ENCODE measurements around the gene GPRC5B.

The GPRC5B gene

DNA sequence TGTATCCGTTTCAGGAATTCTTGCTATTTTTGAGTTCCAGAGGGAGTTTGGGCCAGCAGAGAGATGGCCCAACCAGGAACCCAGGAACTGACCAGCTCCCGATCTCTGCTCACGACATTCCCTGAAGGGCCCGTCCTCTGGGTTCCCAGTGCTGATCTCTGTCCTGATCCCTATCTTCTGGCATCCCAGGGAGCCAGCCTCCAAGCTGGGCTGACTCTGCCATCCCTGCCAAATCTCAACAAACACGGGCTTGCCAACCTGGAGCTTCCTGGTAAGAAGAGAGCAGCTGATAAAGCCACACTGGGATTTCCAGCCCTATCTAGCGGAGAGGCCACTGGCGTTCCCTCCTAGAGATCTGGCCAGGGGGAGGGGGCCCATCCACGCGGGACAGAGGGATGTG is 16.2 kb downstream of the GPRC5B start:
- DNase-seq: no peak

DNA sequence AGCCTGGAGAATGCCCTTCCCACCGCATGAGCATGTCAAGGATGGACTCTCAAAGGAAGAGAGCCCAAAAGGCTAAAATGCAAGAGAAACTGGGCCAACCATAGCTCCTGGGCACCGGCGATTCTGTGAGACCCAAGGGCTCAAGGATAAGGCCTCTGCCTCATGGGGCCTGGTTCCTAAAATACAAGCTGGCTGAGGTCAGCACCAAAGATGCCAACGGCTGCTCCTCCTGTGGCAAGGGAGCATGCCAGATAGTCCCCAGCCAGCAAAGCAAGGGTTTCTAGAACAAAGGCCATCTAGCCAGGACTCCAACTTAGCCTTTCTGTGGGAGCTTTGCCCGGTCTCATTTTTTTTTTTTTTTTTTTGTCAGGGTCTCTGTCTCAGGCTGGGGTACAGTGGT is 20.1 kb downstream of the GPRC5B start:
- DNase-seq: no peak

DNA sequence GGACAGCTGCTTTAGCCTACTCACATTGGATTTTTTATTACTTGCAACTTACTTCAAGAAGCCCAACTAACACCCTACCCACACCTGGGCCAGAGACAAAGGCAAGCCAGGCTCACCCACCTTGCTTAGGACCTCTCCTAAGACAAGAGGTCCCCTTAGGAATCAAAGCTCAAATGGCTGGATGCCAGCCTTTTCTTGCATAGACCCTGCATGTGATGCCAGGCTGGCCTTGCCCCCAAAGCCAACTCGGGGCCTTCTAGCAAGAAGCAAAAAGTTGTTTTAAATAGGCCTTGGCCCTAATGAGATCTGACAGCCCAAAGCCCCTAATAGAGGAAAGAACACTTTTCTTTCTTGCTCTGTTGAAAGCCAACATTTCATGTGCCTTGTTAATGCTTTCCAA is 20.7 kb downstream of the GPRC5B start:
- no peak for DNase-seq

DNA sequence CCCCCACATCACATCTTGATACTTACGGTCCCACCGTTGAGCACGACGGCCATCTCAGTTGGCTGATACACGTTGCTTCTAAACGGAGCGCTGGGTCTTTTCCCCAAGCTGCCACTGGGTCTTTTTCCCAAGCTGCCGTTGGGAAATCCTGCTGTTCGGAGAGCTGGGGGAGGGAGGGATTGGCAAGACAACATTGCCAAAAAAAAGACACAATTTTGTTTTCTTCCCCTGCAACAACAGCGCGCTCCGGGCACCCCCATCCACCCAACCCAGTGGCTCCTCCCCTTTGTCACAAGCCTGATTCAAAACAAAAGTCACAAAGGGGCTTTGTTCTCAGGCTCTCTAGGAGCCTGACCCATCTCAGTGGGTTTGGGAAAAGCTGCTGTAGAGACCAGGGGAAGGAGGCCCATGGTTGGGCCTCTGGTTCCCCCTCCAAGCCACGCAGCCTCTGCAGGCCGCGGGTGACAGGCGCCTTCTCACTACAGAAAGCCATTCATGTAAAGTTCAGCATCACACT is 22.8 kb downstream of the GPRC5B start:
- DNase-seq: no peak

- no peak for DNase-seq
Measured at GRCh38 chr16:19861133-19861532, 23.5 kb downstream of the GPRC5B start.

- no peak for DNase-seq
Measured at GRCh38 chr16:19860166-19861041, 24.2 kb downstream of the GPRC5B start.

GRCh38 chr16:19859603-19860002 is 25.0 kb downstream of the GPRC5B start:
- DNase-seq: no peak

GRCh38 chr16:19859166-19859565 is 25.5 kb downstream of the GPRC5B start:
- no peak for DNase-seq

- no peak for DNase-seq
Measured at GRCh38 chr16:19858340-19859018, 26.2 kb downstream of the GPRC5B start.

GRCh38 chr16:19857593-19858339 is 26.9 kb downstream of the GPRC5B start:
- no peak for DNase-seq

DNA sequence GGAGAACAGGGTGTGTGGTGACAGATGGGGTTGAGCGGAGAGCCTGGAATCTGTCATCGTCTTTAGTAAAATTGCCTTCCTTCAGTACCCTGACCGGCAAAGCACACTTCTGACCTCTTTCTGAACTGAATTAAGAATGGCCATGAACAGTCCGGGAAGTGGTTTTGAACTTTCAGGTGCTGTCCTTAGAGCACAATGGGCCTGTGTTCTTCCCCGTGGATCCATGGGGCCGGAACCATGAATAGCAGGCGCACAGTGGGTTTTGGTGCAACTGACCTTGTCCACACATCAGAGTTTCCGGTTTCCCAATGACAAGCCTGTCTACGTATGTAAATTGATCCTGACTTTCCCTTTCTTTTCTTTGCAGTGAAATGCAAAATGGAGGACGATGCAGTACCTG is 28.5 kb downstream of the GPRC5B start:
- no peak for DNase-seq

DNA sequence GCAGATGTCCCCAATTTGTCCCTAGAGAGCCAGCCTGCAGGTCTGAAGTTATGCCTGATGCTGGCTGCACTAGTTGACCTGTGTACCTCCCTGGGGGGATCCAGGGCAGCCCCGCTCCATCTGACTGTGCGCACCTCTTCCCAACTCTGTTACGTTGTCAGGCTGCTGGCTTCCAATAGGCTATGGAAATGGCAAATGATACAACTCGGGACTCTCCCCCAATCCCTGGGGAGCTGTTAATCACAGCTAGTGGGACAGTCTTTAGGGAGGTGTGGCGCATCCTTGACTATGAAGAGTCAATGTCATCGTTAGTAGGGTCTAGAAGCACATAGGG is 30.1 kb downstream of the GPRC5B start:
- DNase-seq: no peak

DNA sequence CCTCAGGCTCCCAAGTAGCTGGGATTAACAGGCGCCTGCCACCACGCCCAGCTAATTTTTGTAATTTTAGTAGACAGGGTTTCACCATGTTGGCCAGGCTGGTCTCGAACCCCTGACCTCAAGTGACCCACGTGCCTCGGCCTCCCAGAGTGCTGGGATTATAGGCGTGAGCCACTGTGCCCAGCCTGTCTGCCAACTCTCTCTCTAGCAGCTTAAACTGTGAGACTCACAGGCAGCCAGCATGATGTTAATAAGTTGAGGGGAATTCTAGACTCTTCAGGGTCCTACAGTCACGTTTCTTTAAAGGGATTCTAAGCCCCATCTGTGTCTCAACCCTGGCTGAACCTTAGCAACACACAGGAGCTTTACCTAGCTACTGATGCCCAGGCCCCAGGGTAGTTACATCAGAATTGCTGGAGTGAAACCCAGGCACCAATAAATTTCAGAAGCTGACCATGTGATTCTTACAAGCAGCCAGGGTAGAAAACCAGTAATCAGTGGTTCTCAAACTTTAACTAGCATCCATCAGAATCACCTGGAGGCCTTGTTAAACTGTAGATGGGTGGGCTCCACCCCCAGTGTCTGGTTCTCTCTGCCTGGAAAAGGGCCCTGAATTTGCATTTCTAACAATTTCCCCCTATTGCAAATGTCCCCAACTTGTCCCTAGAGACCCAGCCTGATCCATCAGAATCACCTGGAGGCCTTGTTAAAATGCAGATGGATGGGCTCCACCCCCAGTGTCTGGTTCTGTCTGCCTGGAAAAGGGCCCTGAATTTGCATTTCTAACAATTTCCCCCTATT is 30.7 kb downstream of the GPRC5B start:
- no peak for DNase-seq

- DNase-seq: no peak
Measured at GRCh38 chr16:19853132-19853741, 31.4 kb downstream of the GPRC5B start.

DNA sequence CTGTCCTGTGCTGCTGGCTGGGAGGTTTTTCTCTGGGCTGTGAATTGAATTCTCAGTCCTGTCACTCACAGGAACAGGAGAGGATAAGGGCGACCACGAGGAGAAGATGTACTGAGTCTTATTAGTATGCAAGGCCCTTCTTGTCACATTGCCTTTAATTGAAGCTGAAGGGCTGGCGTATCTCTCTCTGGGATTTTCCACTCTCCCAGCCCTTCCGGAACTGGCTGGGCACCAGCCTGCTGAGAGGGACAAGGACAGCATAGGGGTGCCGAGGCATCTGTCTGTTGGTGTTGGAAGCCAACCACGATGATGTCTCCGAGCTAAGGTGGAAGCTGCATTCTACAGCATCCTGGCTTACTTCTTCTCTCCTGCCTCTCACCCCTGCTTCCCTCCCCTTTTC is 33.2 kb downstream of the GPRC5B start:
- no peak for DNase-seq

DNA sequence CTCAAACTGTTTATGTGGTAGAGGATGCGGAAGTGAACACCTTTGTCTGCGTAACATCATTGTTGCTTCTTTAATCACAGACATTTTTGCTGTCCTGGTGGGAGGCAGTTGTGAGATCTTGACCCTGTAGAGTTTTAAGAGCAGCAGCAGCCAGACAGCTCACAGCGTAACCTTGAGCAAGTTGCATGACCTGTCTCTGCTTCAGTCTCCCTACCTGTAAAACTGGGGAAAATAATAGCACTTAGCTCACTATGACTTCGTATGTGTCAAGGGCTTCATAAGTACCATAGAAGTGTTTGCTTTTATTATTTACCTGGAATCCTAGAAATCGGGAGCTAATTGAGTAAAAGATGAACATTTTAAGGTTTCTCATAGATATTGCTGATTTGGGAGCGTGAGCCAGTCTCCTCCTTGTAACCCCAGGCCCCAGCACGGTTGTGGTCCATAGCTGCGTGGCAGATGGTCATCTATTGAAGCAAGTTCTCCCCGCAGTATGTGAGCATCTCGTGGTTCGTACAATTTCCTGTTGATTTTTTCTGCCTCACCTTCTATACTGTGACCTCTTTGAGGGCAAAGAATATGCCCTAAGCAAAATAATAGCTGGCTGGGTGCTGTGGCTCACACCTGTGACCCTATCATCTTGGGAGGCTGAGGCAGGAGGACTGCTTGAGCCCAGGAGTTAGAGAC is 34.4 kb downstream of the GPRC5B start:
- no peak for DNase-seq

- no peak for DNase-seq
Measured at GRCh38 chr16:19848756-19849155, 35.9 kb downstream of the GPRC5B start.

DNA sequence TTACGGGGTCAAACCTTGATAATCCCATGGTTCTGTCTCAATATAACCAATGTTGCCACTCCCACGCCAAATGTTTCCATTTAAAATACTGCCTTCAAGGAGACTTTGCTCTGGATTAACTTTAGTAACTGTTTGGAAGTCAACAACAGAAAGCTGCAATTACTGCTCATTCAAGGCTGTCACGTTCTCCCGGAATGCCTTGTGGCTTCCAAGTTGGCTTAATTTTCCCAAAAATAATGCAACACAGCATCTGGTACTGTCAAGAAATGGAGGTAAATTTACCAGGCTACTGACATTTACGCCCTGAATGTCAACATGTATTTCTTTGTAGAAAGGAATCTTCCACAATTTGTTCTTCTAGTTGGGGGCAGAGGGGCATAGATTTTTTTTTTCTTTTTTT is 38.2 kb downstream of the GPRC5B start:
- no peak for DNase-seq

GRCh38 chr16:19844945-19845641 is 39.6 kb downstream of the GPRC5B start:
- no peak for DNase-seq

GRCh38 chr16:19843371-19843770 is 41.3 kb downstream of the GPRC5B start:
- DNase-seq: no peak

All from stimulated activated CD4-positive, alpha-beta T cell treated with anti-CD3 and anti-CD28 coated beads, Interleukin-2, amount 100 ng/mL, for 24 hours (primary cell).